Fibroblast of pulmonary artery (primary cell): Measurements from ENCODE around the gene SOHLH2.

Experiments
- DNase-seq: peaks from one replicate; pipeline ENCODE4 v3.0.0-alpha.2; 2010; ENCODE audit warnings: low read depth
- H3K4me3 ChIP-seq: replicated peaks from 2 replicates; pipeline ENCODE4 v1.5.1; 2011; ENCODE audit warnings: low read depth, mild to moderate bottlenecking, control low read depth, low read length, moderate library complexity
- TF ChIP-seq, protein P1 (sequence below): IDR thresholded peaks from 2 replicates; pipeline ENCODE4 v1.5.1; 2011; ENCODE audit warnings: mild to moderate bottlenecking, control low read depth, low read length, inconsistent platforms; ENCODE audit errors: missing control alignments

SOHLH2 gene, protein sequence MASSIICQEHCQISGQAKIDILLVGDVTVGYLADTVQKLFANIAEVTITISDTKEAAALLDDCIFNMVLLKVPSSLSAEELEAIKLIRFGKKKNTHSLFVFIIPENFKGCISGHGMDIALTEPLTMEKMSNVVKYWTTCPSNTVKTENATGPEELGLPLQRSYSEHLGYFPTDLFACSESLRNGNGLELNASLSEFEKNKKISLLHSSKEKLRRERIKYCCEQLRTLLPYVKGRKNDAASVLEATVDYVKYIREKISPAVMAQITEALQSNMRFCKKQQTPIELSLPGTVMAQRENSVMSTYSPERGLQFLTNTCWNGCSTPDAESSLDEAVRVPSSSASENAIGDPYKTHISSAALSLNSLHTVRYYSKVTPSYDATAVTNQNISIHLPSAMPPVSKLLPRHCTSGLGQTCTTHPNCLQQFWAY

GRCh38 chr13:36214163-36214921 is at the start of gene SOHLH2:
SOHLH2 (minus strand) TSS chr13:36214556; CDS start chr13:36214526, 30 bp downstream.
- H3K4me3 ChIP-seq = no peak within 1 kb of the TSS
- no peak for DNase-seq
- TF ChIP-seq, protein P1, sequence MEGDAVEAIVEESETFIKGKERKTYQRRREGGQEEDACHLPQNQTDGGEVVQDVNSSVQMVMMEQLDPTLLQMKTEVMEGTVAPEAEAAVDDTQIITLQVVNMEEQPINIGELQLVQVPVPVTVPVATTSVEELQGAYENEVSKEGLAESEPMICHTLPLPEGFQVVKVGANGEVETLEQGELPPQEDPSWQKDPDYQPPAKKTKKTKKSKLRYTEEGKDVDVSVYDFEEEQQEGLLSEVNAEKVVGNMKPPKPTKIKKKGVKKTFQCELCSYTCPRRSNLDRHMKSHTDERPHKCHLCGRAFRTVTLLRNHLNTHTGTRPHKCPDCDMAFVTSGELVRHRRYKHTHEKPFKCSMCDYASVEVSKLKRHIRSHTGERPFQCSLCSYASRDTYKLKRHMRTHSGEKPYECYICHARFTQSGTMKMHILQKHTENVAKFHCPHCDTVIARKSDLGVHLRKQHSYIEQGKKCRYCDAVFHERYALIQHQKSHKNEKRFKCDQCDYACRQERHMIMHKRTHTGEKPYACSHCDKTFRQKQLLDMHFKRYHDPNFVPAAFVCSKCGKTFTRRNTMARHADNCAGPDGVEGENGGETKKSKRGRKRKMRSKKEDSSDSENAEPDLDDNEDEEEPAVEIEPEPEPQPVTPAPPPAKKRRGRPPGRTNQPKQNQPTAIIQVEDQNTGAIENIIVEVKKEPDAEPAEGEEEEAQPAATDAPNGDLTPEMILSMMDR = no peak

- peak; percentile 17 for DNase-seq
- H3K4me3 ChIP-seq = no peak overlapping the region
- TF ChIP-seq, protein P1 = no peak
Measured at GRCh38 chr13:36261976-36262375, 47.6 kb upstream of the SOHLH2 start.

- TF ChIP-seq, protein P1 = no peak
- DNase-seq = no peak
- no peak overlapping the region for H3K4me3 ChIP-seq
Measured at GRCh38 chr13:36261011-36261410, 46.7 kb upstream of the SOHLH2 start.

GRCh38 chr13:36259361-36260137 is 45.2 kb upstream of the SOHLH2 start:
- no peak for DNase-seq
- TF ChIP-seq, protein P1 = no peak
- no peak overlapping the region for H3K4me3 ChIP-seq

- DNase-seq = no peak
- TF ChIP-seq, protein P1 = no peak
- no peak overlapping the region for H3K4me3 ChIP-seq
Measured at GRCh38 chr13:36258831-36259230, 44.5 kb upstream of the SOHLH2 start.

DNA sequence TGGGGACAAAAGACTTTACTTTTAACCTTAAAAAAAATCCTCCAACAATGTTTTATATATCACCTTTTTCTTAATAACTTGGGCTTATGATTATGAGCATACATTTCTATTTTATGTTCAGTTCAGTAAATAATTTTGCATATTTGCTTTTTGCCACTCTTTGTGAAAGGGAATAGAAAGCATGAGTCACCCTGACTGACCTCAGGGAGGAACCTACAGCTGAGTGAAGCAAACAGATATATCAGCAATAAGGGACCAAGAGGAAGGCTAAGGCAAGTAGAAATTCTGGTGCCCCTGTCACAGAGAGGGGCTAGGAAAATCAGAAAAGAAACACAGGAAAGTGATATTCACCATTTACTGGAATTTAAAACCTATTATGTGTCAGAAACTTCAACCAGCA is 37.2 kb upstream of the SOHLH2 start:
- peak; percentile 21 for DNase-seq
- no peak overlapping the region for H3K4me3 ChIP-seq
- TF ChIP-seq, protein P1 = no peak
